ENCODE data around the gene CD96.

The CD96 gene

DNA sequence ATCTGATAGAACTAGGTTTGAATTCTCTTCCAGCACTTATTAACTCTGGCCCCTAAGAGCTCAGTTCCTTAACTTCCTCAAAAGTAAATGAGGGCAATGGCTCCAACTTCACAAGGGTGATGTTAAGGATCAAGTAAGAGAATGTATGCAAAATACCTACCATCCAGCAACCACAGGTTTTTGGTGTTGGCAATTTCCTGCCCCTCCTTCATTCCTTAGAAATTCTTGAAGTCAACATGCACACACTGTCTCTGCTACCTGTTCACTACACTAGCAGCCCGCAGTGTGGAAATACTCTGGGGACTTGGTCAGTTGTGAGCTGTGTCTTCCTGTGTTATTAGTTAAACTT, 48.1 kb downstream of the CD96 start:
- H3K27me3 ChIP-seq (ENCODE audit: insufficient read depth, low read depth): no peaks in the 10 kb centered on the region

DNA sequence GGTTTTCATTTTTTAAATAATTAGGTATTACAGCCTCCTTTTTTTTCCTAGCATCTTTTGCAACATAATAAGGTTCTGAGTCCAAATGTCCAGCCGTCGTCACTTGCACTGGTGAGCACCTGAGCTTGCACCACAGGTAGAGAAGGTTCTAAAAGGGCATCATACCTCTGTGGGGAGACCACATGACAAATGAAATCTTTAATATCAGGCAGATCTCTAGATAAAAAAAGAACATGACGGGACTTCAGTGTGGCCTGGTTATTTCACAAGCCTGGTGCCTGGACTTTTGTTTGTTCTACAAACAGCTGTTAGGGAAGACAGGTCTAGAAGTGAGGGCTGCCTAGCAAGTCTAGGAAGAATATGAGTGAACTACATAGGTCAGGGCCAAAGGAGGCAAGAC, 49.6 kb downstream of the CD96 start:
- H3K4me2 ChIP-seq: no peak overlapping the region
- TF ChIP-seq, protein P1, sequence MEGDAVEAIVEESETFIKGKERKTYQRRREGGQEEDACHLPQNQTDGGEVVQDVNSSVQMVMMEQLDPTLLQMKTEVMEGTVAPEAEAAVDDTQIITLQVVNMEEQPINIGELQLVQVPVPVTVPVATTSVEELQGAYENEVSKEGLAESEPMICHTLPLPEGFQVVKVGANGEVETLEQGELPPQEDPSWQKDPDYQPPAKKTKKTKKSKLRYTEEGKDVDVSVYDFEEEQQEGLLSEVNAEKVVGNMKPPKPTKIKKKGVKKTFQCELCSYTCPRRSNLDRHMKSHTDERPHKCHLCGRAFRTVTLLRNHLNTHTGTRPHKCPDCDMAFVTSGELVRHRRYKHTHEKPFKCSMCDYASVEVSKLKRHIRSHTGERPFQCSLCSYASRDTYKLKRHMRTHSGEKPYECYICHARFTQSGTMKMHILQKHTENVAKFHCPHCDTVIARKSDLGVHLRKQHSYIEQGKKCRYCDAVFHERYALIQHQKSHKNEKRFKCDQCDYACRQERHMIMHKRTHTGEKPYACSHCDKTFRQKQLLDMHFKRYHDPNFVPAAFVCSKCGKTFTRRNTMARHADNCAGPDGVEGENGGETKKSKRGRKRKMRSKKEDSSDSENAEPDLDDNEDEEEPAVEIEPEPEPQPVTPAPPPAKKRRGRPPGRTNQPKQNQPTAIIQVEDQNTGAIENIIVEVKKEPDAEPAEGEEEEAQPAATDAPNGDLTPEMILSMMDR (conservative IDR thresholded peaks at IDR 0.05; ENCODE audit: low read depth, low read length): no peak
- no peaks in the 10 kb centered on the region for H3K36me3 ChIP-seq (ENCODE audit: insufficient read depth)
- H3K9ac ChIP-seq: no peak overlapping the region
- H4K20me1 ChIP-seq (ENCODE audit: insufficient read depth): no peaks in the 10 kb centered on the region
- no peak overlapping the region for H3K27ac ChIP-seq
- H2AFZ ChIP-seq (ENCODE audit: low read depth): no peak overlapping the region
- H3K4me1 ChIP-seq (ENCODE audit: low read depth, poor library complexity, severe bottlenecking): no peaks in the 10 kb centered on the region
- no peaks in the 10 kb centered on the region for H3K27me3 ChIP-seq (ENCODE audit: insufficient read depth, low read depth)
- H3K79me2 ChIP-seq (ENCODE audit: insufficient read depth, low read depth): no peaks in the 10 kb centered on the region
- H3K4me3 ChIP-seq (IDR thresholded peaks at IDR 0.05; ENCODE audit: insufficient read depth, low read depth, low read length): no peak overlapping the region

More for the DNA sequence above, 48.1 kb downstream of the CD96 start:
- H3K4me1 ChIP-seq (ENCODE audit: low read depth, poor library complexity, severe bottlenecking): no peaks in the 10 kb centered on the region
- H3K27ac ChIP-seq: no peak overlapping the region
- H3K9ac ChIP-seq: no peak overlapping the region
- H4K20me1 ChIP-seq (ENCODE audit: insufficient read depth): no peaks in the 10 kb centered on the region
- TF ChIP-seq, protein P1 (conservative IDR thresholded peaks at IDR 0.05; ENCODE audit: low read depth, low read length): no peak
- H3K79me2 ChIP-seq (ENCODE audit: insufficient read depth, low read depth): no peaks in the 10 kb centered on the region
- H3K36me3 ChIP-seq (ENCODE audit: insufficient read depth): no peaks in the 10 kb centered on the region
- no peak overlapping the region for H3K4me2 ChIP-seq
- H2AFZ ChIP-seq (ENCODE audit: low read depth): no peak overlapping the region
- no peak overlapping the region for H3K4me3 ChIP-seq (IDR thresholded peaks at IDR 0.05; ENCODE audit: insufficient read depth, low read depth, low read length)

DNA sequence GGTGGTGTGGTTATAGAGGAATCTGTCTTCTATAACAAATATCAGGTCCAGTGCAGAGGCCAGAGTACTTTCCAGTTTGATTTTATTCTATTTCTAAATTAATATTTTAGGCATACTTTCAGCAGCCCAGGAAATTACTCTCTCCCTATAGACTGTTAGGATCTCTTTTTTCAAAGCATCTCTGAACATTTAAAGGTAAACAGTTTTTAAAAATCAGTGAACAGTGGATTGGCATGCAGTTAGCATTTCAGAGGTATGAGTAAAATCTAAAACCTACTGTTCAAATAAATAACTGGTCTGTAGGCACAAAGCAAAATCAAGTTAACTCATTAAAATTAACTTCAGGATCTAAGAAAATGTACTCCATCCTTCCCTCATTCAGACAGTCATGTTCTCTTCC, 50.1 kb downstream of the CD96 start:
- Histone ChIP-seq H3K79me2 (ENCODE audit: insufficient read depth, low read depth) (no peaks in the 10 kb centered on the region), H3K4me3 (IDR thresholded peaks at IDR 0.05; ENCODE audit: insufficient read depth, low read depth, low read length) (no peak overlapping the region), H3K9ac (no peak overlapping the region), H2AFZ (ENCODE audit: low read depth) (no peak overlapping the region), H3K27me3 (ENCODE audit: insufficient read depth, low read depth) (no peaks in the 10 kb centered on the region), H3K4me1 (ENCODE audit: low read depth, poor library complexity, severe bottlenecking) (no peaks in the 10 kb centered on the region), H4K20me1 (ENCODE audit: insufficient read depth) (no peaks in the 10 kb centered on the region), H3K36me3 (ENCODE audit: insufficient read depth) (no peaks in the 10 kb centered on the region), H3K4me2 (no peak overlapping the region), H3K27ac (no peak overlapping the region)
- TF ChIP-seq, protein P1 (conservative IDR thresholded peaks at IDR 0.05; ENCODE audit: low read depth, low read length): no peak

DNA sequence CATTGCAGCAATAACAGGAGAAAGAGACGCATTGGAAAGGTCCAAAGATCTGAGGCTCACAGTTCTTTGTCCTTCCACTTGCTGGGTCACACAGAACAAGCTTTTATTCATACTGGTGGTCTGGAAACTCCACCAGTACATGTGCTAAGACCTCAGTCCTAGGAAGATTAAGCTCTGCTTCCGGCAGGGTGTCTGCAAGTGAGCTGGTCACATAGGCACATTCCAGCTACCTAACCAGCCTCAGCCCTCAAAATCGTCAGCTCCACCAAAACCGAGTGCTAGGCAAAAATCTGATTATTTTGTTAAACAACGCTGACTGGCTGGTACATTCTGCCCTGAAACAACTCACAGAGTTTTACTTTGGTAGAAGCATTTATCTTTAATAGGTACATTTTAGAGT, 50.9 kb downstream of the CD96 start:
- Histone ChIP-seq H3K79me2 (ENCODE audit: insufficient read depth, low read depth) (no peaks in the 10 kb centered on the region), H3K27me3 (ENCODE audit: insufficient read depth, low read depth) (no peaks in the 10 kb centered on the region), H3K4me3 (IDR thresholded peaks at IDR 0.05; ENCODE audit: insufficient read depth, low read depth, low read length) (no peak overlapping the region), H3K4me2 (no peak overlapping the region), H2AFZ (ENCODE audit: low read depth) (no peak overlapping the region), H3K36me3 (ENCODE audit: insufficient read depth) (no peaks in the 10 kb centered on the region), H3K9ac (no peak overlapping the region), H3K27ac (no peak overlapping the region), H3K4me1 (ENCODE audit: low read depth, poor library complexity, severe bottlenecking) (no peaks in the 10 kb centered on the region), H4K20me1 (ENCODE audit: insufficient read depth) (no peaks in the 10 kb centered on the region)
- TF ChIP-seq, protein P1 (conservative IDR thresholded peaks at IDR 0.05; ENCODE audit: low read depth, low read length): no peak

DNA sequence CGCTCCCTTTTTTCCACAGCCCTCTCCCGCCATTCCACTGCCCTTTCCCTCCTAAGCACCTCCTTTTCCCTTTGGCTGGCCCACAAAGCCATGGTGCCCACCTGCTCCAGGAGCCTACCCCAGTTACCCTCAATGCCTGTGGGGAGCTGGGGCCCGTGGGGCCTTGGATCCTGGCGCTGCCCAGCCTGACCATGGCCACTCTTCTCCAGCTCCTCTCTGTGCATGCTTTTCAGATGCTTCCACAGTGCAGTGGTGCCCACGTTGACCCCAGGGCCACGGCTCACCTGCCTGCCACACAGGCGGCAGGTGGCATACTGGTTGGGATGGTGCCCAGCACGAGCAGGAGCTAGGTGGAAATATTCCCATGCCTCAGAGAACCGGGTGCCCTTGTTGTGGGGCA, 51.7 kb downstream of the CD96 start:
- no peaks in the 10 kb centered on the region for H4K20me1 ChIP-seq (ENCODE audit: insufficient read depth)
- no peak overlapping the region for H3K9ac ChIP-seq
- TF ChIP-seq, protein P1 (conservative IDR thresholded peaks at IDR 0.05; ENCODE audit: low read depth, low read length): no peak
- no peaks in the 10 kb centered on the region for H3K36me3 ChIP-seq (ENCODE audit: insufficient read depth)
- no peak overlapping the region for H3K4me2 ChIP-seq
- H2AFZ ChIP-seq (ENCODE audit: low read depth): no peak overlapping the region
- no peaks in the 10 kb centered on the region for H3K4me1 ChIP-seq (ENCODE audit: low read depth, poor library complexity, severe bottlenecking)
- no peak overlapping the region for H3K4me3 ChIP-seq (IDR thresholded peaks at IDR 0.05; ENCODE audit: insufficient read depth, low read depth, low read length)
- no peak overlapping the region for H3K27ac ChIP-seq
- no peaks in the 10 kb centered on the region for H3K27me3 ChIP-seq (ENCODE audit: insufficient read depth, low read depth)
- no peaks in the 10 kb centered on the region for H3K79me2 ChIP-seq (ENCODE audit: insufficient read depth, low read depth)
